Loucy (cell line): ENCODE results near the gene ZNF521.

Source experiments
- EZH2phosphoT487 ChIP-seq: fragments of 200-600 bp; IDR thresholded peaks from 2 replicates; pipeline ENCODE4 v1.6.1; 2018; ENCODE audit warnings: antibody characterized with exemption, mild to moderate bottlenecking, moderate library complexity, borderline replicate concordance
- TF ChIP-seq, protein P1 (sequence below): fragments of 200-600 bp; sonication (generic); conservative IDR thresholded peaks from 2 replicates; pipeline ENCODE4 v1.5.1; 2014; ENCODE audit warnings: mild to moderate bottlenecking, antibody characterized with exemption, low read length

GRCh38 chr18:25253136-25253535 is 98.8 kb downstream of the ZNF521 start:
- TF ChIP-seq, protein P1, sequence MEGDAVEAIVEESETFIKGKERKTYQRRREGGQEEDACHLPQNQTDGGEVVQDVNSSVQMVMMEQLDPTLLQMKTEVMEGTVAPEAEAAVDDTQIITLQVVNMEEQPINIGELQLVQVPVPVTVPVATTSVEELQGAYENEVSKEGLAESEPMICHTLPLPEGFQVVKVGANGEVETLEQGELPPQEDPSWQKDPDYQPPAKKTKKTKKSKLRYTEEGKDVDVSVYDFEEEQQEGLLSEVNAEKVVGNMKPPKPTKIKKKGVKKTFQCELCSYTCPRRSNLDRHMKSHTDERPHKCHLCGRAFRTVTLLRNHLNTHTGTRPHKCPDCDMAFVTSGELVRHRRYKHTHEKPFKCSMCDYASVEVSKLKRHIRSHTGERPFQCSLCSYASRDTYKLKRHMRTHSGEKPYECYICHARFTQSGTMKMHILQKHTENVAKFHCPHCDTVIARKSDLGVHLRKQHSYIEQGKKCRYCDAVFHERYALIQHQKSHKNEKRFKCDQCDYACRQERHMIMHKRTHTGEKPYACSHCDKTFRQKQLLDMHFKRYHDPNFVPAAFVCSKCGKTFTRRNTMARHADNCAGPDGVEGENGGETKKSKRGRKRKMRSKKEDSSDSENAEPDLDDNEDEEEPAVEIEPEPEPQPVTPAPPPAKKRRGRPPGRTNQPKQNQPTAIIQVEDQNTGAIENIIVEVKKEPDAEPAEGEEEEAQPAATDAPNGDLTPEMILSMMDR, result no peak
- TF ChIP-seq EZH2phosphoT487, result no peak
